Endodermal cell (in vitro differentiated cells): ENCODE data around the gene PHLPP1. TPM values are rescaled to one million over a fixed set of nuclear protein-coding genes. Genes with fewer than 3 reads are reported as not detected.
A peak's percentile ranks its signal among the peaks of the same experiment; 100 is the strongest.

ENCODE experiments used
- DNase-seq: peaks from one replicate; pipeline ENCODE4 v3.0.0-alpha.2; 2017
- H3K27ac ChIP-seq: 2 replicates; pipeline ENCODE4 v1.5.1; 2013; ENCODE audit warnings: mild to moderate bottlenecking, low read depth, low read length, moderate library complexity
- H3K27me3 ChIP-seq: 2 replicates; pipeline ENCODE4 v1.6.1; 2013; ENCODE audit warnings: mild to moderate bottlenecking, low read length, moderate library complexity; ENCODE audit not compliant: insufficient read depth, control insufficient read depth, poor library complexity, severe bottlenecking
- H3K36me3 ChIP-seq: 2 replicates; pipeline ENCODE4 v1.7.0; 2013; ENCODE audit warnings: mild to moderate bottlenecking, low read length, moderate library complexity; ENCODE audit not compliant: control insufficient read depth, insufficient read depth
- H3K4me1 ChIP-seq: one replicate; pipeline ENCODE4 v1.7.0; 2013; ENCODE audit warnings: low read length; ENCODE audit not compliant: control insufficient read depth, insufficient read depth
- H3K4me3 ChIP-seq: 2 replicates; pipeline ENCODE4 v1.5.1; 2013; ENCODE audit warnings: mild to moderate bottlenecking, low read length, moderate library complexity
- H3K9ac ChIP-seq: 2 replicates; pipeline ENCODE4 v1.6.1; 2013; ENCODE audit warnings: mild to moderate bottlenecking, low read length, moderate library complexity; ENCODE audit not compliant: poor library complexity, severe bottlenecking; ENCODE audit errors: extremely low read depth
- H3K9me3 ChIP-seq: 2 replicates; pipeline ENCODE4 v1.6.1; 2013; ENCODE audit warnings: mild to moderate bottlenecking, low read length, moderate library complexity; ENCODE audit not compliant: control insufficient read depth
- H3K27ac Mint-ChIP-seq: 2 replicates; pipeline ENCODE4 v1.8.0; 2020; ENCODE audit warnings: mixed read lengths
- H3K27me3 Mint-ChIP-seq: 2 replicates; pipeline ENCODE4 v1.8.0; 2021; ENCODE audit warnings: mild to moderate bottlenecking, mixed read lengths; ENCODE audit not compliant: insufficient read depth
- H3K36me3 Mint-ChIP-seq: 2 replicates; pipeline ENCODE4 v1.8.0; 2020; ENCODE audit warnings: low read depth, mixed read lengths
- H3K4me1 Mint-ChIP-seq: 2 replicates; pipeline ENCODE4 v1.8.0; 2020; ENCODE audit warnings: mixed read lengths
- H3K4me3 Mint-ChIP-seq: 2 replicates; pipeline ENCODE4 v1.8.0; 2020; ENCODE audit warnings: mild to moderate bottlenecking, moderate library complexity, mixed read lengths
- H3K9me3 Mint-ChIP-seq: 2 replicates; pipeline ENCODE4 v1.8.0; 2020; ENCODE audit warnings: mild to moderate bottlenecking, mixed read lengths
- CTCF ChIP-seq: fragments of 200-600 bp; sonication (generic); conservative IDR thresholded peaks from 2 replicates; pipeline ENCODE4 v1.5.0; 2021; ENCODE audit warnings: antibody characterized with exemption, mild to moderate bottlenecking
- WGBS, 2 experiments: methylation state at CpG; one replicate each; pipeline versions ENCODE4 v1.1.5 to v1.1.7; 2013; ENCODE audit warnings: missing lambda C conversion rate in 2 of 2, mixed read lengths in 1 of 2; ENCODE audit not compliant: insufficient coverage in 1 of 2, insufficient read length in 1 of 2; 5-methylcytosine and 5-hydroxymethylcytosine counted together
- long read RNA-seq, 4 experiments: library from polyadenylated mRNA in 2 of 4; library from RNA in 1 of 4; library from capped mRNA in 1 of 4; stranded (forward) in 3 of 4; unstranded in 1 of 4; transcript quantifications; one replicate each; pipeline ENCODE4 v2.0.0, GENCODE V29; 2020 to 2021; ENCODE audit warnings: inconsistent platforms in 1 of 4
- polyA plus RNA-seq, 2 experiments: library from polyadenylated mRNA; stranded (reverse); fragments of 50-300 nt; gene quantifications; one replicate each; pipeline ENCODE4 v1.2.3, GENCODE V29; 2013
- total RNA-seq, 2 donors: library from RNA; stranded (reverse); fragmentation: NEBNext Ultra II Directional in 1 of 2; extraction: Animal tissue kit (Norgen Biotek cat#: 25700) in 1 of 2; gene quantifications; 2 replicates in 1 of 2; 3 replicates in 1 of 2; pipeline ENCODE4 v1.2.1, GENCODE V29; 2021

Gene PHLPP1
- 10 to 100 TPM; 19.8 to 28.1 TPM for total RNA-seq
- polyA plus RNA-seq (2013, experiment 1 of 2), result 18.1 TPM
- polyA plus RNA-seq (2013, experiment 2 of 2), result 16.0 TPM
- long read RNA-seq, experiment 1, full-length matches to known transcripts, result 1 of 8 reads
- long read RNA-seq, experiment 1, partial matches to known transcripts, result 4 of 8 reads
- long read RNA-seq, experiment 1, other reads (novel, unspliced or antisense), result 3 of 8 reads
- long read RNA-seq, experiment 2, full-length matches to known transcripts, result 18 of 35 reads
- long read RNA-seq, experiment 2, partial matches to known transcripts, result 11 of 35 reads
- long read RNA-seq, experiment 2, other reads (novel, unspliced or antisense), result 6 of 35 reads
- long read RNA-seq, experiment 3, partial matches to known transcripts, result 11 of 20 reads
- long read RNA-seq, experiment 3, other reads (novel, unspliced or antisense), result 9 of 20 reads
- long read RNA-seq, experiment 4, partial matches to known transcripts, result 0 of 1 reads
- long read RNA-seq, experiment 4, other reads (novel, unspliced or antisense), result 1 of 1 reads

DNA sequence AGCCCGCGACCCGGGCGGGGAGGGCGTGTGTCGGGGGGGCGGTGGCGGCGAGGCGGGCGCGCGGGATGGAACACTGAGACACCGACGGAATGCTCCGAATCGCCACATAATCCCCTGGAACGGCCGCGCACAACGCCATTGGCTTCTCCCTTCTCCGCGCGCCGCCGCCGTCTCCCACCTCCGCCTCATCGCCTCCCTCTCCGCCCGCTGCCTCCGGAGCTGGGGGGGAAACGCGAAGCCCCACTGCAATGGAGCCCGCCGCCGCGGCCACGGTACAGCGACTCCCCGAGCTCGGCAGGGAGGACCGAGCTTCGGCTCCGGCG, at the start of gene PHLPP1:
TSS of gene PHLPP1 (plus strand) at position 106 of the 323 bp plus-strand sequence. CDS start at position 249, 143 bp downstream.
- Histone ChIP-seq H3K27ac (peak within 1 kb of the TSS; percentile 94), H3K4me1 (peaks cover 8% of the 10 kb centered on the region), H3K4me3 (peak within 1 kb of the TSS; percentile 75), H3K27me3 (no peaks in the 10 kb centered on the region), H3K36me3 (no peaks in the 10 kb centered on the region), H3K9me3 (no peaks in the 10 kb centered on the region), H3K9ac (peak within 1 kb of the TSS; percentile 62)
- Mint-ChIP-seq H3K4me3 (peak within 1 kb of the TSS; percentile 78), H3K36me3 (no peaks in the 10 kb centered on the region), H3K9me3 (no peaks in the 10 kb centered on the region), H3K27ac (peak within 1 kb of the TSS; percentile 96), H3K4me1 (peaks cover 44% of the 10 kb centered on the region), H3K27me3 (no peaks in the 10 kb centered on the region)
- DNase-seq, result no peak
- 0% methylated on average over 11 to 46 of the region's 46 CpGs for WGBS, 2 experiments
- TF ChIP-seq CTCF, result no peak

DNA sequence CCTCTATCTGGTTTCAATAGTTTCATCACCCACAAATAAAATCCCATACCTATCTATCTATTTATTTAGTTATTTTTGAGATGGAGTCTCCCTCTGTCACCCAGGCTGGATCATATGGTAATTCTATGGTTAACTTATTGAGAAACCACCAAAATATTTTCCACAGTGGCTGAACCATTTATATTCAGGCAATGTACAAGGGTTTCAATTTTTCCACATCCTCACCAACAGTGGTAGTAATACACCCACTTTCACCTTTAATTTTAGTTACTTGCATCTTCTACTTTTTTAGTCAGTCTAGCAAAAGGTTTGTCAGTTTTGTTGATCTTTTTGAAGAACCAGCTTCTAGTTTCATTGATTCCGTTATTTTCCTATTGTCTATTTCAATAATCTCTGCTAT, 46.1 kb upstream of the PHLPP1 start:
- peaks cover 37% of the 10 kb centered on the region for H3K27me3 Mint-ChIP-seq
- 100% methylated on average over 1 of the region's 1 CpG; no CpG with 5 or more reads in 1 of the 2 experiments for WGBS, 2 experiments

GRCh38 chr18:62670573-62670972, 44.8 kb upstream of the PHLPP1 start:
- Histone ChIP-seq H3K4me3 (no peak overlapping the region), H3K36me3 (no peaks in the 10 kb centered on the region), H3K27ac (no peak overlapping the region), H3K9me3 (no peaks in the 10 kb centered on the region), H3K27me3 (peaks cover 77% of the 10 kb centered on the region), H3K9ac (no peak overlapping the region), H3K4me1 (no peaks in the 10 kb centered on the region)
- Mint-ChIP-seq H3K36me3 (no peaks in the 10 kb centered on the region), H3K27me3 (peaks cover 48% of the 10 kb centered on the region), H3K27ac (no peak overlapping the region), H3K9me3 (peaks cover 2% of the 10 kb centered on the region), H3K4me3 (no peak overlapping the region), H3K4me1 (peaks cover 17% of the 10 kb centered on the region)
- TF ChIP-seq CTCF, result no peak
- DNase-seq, result no peak
- WGBS, 2 experiments, result no CpG with 5 or more reads among the region's 2 CpGs

More for the DNA sequence above, 46.1 kb upstream of the PHLPP1 start:
- Histone ChIP-seq H3K27ac (no peak overlapping the region), H3K4me3 (no peak overlapping the region), H3K9me3 (no peaks in the 10 kb centered on the region), H3K36me3 (no peaks in the 10 kb centered on the region), H3K4me1 (no peaks in the 10 kb centered on the region), H3K27me3 (peaks cover 68% of the 10 kb centered on the region), H3K9ac (no peak overlapping the region)
- Mint-ChIP-seq H3K4me3 (no peak overlapping the region), H3K9me3 (no peaks in the 10 kb centered on the region), H3K36me3 (no peaks in the 10 kb centered on the region), H3K27ac (no peak overlapping the region), H3K4me1 (peaks cover 17% of the 10 kb centered on the region)
- TF ChIP-seq CTCF, result no peak
- no peak for DNase-seq
